Measurements from ENCODE around the gene TRIM52. TPM values are rescaled to one million over a fixed set of nuclear protein-coding genes. Genes with fewer than 3 reads are reported as not detected.

Gene TRIM52
- total RNA-seq, 1 experiment from 2014 or later, result 18.7 TPM

DNA sequence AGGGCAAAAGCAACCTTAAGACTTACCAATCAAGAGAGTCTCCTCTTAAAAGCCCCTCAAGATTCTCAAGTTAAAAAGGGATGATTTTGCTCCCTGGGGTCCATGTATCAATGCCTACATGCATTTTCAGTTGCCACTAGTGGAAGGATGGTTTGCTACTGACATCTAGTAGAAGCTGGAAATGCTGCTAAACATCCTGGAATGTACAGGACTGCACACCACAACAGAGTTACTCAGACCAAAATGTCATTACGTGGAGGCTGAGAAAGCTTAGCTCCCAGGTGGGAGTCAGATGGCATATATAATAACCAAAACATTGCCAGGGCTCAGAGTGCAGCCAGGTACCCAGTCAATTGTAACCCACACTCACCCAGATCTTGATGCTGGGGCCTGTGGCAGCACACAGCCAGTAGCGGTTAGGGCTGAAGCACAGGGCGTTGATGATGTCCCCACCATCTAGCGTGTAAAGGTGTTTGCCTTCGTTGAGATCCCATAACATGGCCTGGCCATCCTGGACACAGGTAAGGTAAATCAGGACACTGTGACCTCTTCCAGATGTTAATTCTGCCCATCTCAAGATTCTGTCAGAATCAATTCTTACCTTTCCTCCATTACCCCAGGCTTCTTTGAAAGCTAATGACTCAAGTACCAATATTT lies 23.1 kb downstream of the TRIM52 start:
- Histone ChIP-seq H3K4me2 (ENCODE audit: low read depth, low read length, poor library complexity, severe bottlenecking) (no peak overlapping the region), H3K27ac (ENCODE audit: low read length) (no peak overlapping the region), H3K4me1 (ENCODE audit: low read length) (peaks cover 16% of the 10 kb centered on the region), H3K27me3 (ENCODE audit: low read length) (no peaks in the 10 kb centered on the region), H3K79me2 (ENCODE audit: low read length) (peaks cover 19% of the 10 kb centered on the region), H3K9me3 (ENCODE audit: low read length) (no peaks in the 10 kb centered on the region), H3K9ac (ENCODE audit: low read length) (no peak overlapping the region), H2AFZ (ENCODE audit: low read length) (no peak overlapping the region), H3K4me3 (ENCODE audit: low read length) (no peak overlapping the region), H4K20me1 (ENCODE audit: insufficient read depth, low read depth, low read length) (peaks cover 43% of the 10 kb centered on the region), H3K9me2 (replicated peaks; ENCODE audit: insufficient read depth, low read length) (no peaks in the 10 kb centered on the region), H3K36me3 (ENCODE audit: insufficient read depth, low read length) (peaks cover 54% of the 10 kb centered on the region)
- DNase-seq, result no peak

DNA sequence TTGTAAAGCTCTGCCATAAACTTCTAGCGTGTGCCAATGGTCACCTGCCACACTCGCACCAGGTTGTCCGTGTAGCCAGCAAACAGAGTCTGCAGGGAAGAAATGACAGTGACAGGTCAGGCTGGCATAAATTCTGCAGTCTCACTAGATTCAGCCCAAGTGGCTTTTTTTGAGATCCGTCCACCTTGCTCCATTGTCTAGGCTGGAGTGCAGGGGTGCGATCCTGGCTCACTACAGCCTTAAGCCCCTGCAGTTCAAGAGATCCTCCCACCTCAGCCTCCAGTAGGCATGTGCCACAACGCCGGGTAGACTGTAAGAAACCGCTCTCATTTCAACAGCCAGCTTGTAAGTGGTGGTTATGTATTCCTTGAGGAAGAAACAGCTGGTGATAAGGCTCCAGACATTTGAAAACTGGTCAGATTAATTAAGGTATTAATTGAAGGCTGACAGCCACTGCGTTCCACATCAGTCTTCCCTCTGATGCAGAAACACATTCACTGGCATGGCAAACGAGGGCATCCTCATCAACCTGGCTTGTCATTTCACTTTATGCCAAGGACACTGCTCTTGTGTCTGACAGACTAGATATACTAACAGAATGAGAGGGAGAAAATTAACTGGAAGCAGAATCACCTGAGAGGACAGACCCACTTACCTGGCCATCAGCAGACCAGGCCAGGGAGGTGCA lies 23.8 kb downstream of the TRIM52 start:
- no peak overlapping the region for H2AFZ ChIP-seq (ENCODE audit: low read length)
- H3K9me3 ChIP-seq (ENCODE audit: low read length), result no peaks in the 10 kb centered on the region
- H3K4me2 ChIP-seq (ENCODE audit: low read depth, low read length, poor library complexity, severe bottlenecking), result no peak overlapping the region
- H4K20me1 ChIP-seq (ENCODE audit: insufficient read depth, low read depth, low read length), result peaks cover 35% of the 10 kb centered on the region
- H3K4me3 ChIP-seq (ENCODE audit: low read length), result no peak overlapping the region
- peaks cover 8% of the 10 kb centered on the region for H3K4me1 ChIP-seq (ENCODE audit: low read length)
- DNase-seq, result no peak
- no peak overlapping the region for H3K9ac ChIP-seq (ENCODE audit: low read length)
- H3K9me2 ChIP-seq (replicated peaks; ENCODE audit: insufficient read depth, low read length), result no peaks in the 10 kb centered on the region
- H3K27ac ChIP-seq (ENCODE audit: low read length), result no peak overlapping the region
- H3K79me2 ChIP-seq (ENCODE audit: low read length), result peaks cover 12% of the 10 kb centered on the region
- peaks cover 47% of the 10 kb centered on the region for H3K36me3 ChIP-seq (ENCODE audit: insufficient read depth, low read length)
- H3K27me3 ChIP-seq (ENCODE audit: low read length), result no peaks in the 10 kb centered on the region

DNA sequence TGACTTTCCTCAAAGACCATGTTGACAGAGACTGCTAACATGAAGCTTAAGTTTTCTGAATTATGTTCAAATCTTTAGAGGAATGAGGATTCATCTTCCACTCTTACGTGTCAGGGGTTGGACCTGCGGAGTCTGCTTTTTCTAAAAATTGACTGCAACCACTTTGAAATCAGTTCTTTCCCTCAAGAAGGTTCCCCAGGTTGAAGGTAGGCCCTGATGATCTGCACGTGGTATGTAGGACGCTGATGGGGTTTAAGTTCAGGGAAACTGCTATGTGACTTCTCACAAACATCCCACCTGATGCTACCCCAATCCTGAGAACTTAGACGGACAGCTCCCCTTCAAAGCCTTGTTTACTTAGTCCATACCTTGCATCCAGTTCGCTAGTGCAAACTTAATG lies 24.5 kb downstream of the TRIM52 start:
- Histone ChIP-seq H3K27me3 (ENCODE audit: low read length) (no peaks in the 10 kb centered on the region), H3K4me2 (ENCODE audit: low read depth, low read length, poor library complexity, severe bottlenecking) (no peak overlapping the region), H3K4me1 (ENCODE audit: low read length) (peaks cover 2% of the 10 kb centered on the region), H3K9me3 (ENCODE audit: low read length) (no peaks in the 10 kb centered on the region), H3K36me3 (ENCODE audit: insufficient read depth, low read length) (peaks cover 41% of the 10 kb centered on the region), H3K27ac (ENCODE audit: low read length) (no peak overlapping the region), H3K79me2 (ENCODE audit: low read length) (peaks cover 6% of the 10 kb centered on the region), H3K9me2 (replicated peaks; ENCODE audit: insufficient read depth, low read length) (no peaks in the 10 kb centered on the region), H3K4me3 (ENCODE audit: low read length) (no peak overlapping the region), H4K20me1 (ENCODE audit: insufficient read depth, low read depth, low read length) (peaks cover 29% of the 10 kb centered on the region), H2AFZ (ENCODE audit: low read length) (no peak overlapping the region), H3K9ac (ENCODE audit: low read length) (no peak overlapping the region)
- DNase-seq, result no peak

DNA sequence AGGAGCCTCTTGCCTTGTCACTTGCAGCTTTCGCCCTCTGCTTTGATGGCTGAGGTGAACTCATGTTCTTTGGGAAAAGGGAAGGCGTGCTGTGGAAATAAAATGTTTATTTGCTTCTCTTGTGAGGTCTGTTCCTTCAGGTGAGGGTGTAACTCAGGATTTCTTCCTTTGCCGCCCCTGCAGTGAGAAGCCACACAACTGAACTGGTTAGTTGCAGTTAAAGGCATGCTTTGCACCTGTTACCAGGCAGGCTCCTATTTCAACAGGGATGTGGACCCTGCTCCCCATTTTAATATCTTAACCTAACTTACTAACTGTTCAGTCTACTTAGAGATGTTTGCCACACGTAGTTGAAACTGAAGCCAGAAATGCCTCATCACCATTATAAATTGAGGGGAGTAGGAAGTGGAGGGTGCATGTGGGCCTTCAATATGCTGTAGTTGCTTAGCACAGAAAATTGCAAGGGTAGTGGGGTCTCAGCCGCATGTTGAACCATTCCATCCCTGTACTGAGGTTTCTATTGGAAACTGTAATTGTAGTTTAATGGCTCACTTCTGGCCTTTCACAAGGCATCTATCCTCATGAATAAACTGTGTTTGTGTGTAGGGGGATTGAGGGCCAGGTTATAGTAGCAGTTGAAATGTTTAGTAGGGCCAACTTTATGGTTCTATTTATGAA lies 25.1 kb downstream of the TRIM52 start:
- Histone ChIP-seq H4K20me1 (ENCODE audit: insufficient read depth, low read depth, low read length) (peaks cover 23% of the 10 kb centered on the region; the same call in 1 of the 2 replicates), H3K27me3 (ENCODE audit: low read length) (no peaks in the 10 kb centered on the region), H2AFZ (ENCODE audit: low read length) (no peak overlapping the region), H3K9ac (ENCODE audit: low read length) (no peak overlapping the region), H3K4me2 (ENCODE audit: low read depth, low read length, poor library complexity, severe bottlenecking) (no peak overlapping the region), H3K9me3 (ENCODE audit: low read length) (no peaks in the 10 kb centered on the region), H3K4me3 (ENCODE audit: low read length) (no peak overlapping the region), H3K9me2 (replicated peaks; ENCODE audit: insufficient read depth, low read length) (no peaks in the 10 kb centered on the region), H3K36me3 (ENCODE audit: insufficient read depth, low read length) (peaks cover 35% of the 10 kb centered on the region), H3K27ac (ENCODE audit: low read length) (no peak overlapping the region), H3K4me1 (ENCODE audit: low read length) (no peaks in the 10 kb centered on the region), H3K79me2 (ENCODE audit: low read length) (no peaks in the 10 kb centered on the region)
- DNase-seq, result peak; percentile 70

DNA sequence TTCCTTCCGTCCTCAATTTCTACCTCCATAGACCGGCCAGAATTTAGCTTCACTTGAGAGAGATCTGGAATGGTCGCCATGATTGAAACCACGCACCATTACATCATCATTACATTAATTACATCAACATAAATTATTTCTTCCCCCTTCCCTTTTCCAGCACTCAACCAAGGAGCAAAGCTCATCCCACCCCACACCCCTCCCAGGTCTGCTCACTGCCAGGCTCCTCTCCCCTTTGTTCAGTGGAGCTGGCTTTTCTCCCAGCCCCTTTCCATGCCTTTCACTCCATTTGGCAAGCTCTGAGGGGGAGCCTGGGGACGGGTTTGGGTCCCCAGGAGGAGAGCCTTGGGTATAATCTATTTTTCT lies 25.6 kb downstream of the TRIM52 start:
- peaks cover 37% of the 10 kb centered on the region for H3K36me3 ChIP-seq (ENCODE audit: insufficient read depth, low read length)
- H4K20me1 ChIP-seq (ENCODE audit: insufficient read depth, low read depth, low read length), result peaks cover 21% of the 10 kb centered on the region; the same call in 1 of the 2 replicates
- H3K9me3 ChIP-seq (ENCODE audit: low read length), result no peaks in the 10 kb centered on the region
- no peaks in the 10 kb centered on the region for H3K27me3 ChIP-seq (ENCODE audit: low read length)
- no peak overlapping the region for H3K4me2 ChIP-seq (ENCODE audit: low read depth, low read length, poor library complexity, severe bottlenecking)
- no peaks in the 10 kb centered on the region for H3K4me1 ChIP-seq (ENCODE audit: low read length)
- DNase-seq, result peak; percentile 61
- no peak overlapping the region for H2AFZ ChIP-seq (ENCODE audit: low read length)
- no peak overlapping the region for H3K27ac ChIP-seq (ENCODE audit: low read length)
- H3K79me2 ChIP-seq (ENCODE audit: low read length), result no peaks in the 10 kb centered on the region
- H3K9me2 ChIP-seq (replicated peaks; ENCODE audit: insufficient read depth, low read length), result no peaks in the 10 kb centered on the region
- H3K9ac ChIP-seq (ENCODE audit: low read length), result no peak overlapping the region
- no peak overlapping the region for H3K4me3 ChIP-seq (ENCODE audit: low read length)

DNA sequence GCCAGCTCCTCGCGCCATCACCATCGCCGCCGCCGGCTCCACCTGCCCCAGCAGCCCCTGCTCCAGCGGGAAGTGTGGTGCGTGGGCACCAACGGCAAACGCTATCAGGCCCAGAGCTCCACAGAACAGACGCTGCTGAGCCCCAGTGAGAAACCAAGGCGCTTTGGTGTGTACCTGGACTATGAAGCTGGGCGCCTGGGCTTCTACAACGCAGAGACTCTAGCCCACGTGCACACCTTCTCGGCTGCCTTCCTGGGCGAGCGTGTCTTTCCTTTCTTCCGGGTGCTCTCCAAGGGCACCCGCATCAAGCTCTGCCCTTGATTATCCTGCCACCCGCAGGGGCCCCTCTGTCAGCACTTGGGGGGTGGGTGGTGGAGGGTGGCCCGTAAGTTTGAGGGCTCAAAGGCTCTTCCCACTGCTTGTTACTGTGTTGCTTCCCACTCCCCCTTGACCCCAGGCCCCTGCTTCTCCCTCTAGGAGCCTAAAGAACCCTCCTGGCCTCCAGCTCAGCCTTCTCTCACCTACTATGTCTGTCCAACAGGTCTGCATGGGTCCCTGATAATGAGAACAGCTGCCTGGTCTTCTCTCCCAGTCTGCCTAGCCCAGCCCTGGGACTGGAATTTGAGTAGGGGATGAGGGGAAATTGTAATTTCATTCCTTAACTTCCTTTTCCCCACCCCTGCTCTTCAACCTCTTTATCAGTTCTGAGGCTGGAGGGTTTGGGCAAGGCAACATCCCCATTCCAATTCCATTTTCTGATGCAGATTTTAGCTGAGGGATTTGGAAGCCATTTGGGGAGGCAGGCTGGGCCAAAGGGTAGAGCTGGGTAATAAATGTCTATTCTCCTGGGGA lies 26.3 kb downstream of the TRIM52 start:
- H3K27ac ChIP-seq (ENCODE audit: low read length), result no peak overlapping the region
- H3K4me1 ChIP-seq (ENCODE audit: low read length), result no peaks in the 10 kb centered on the region
- H3K4me3 ChIP-seq (ENCODE audit: low read length), result no peak overlapping the region
- 0 out of 2 replicates have a peak, but pooled peaks cover under 1% of the 10 kb centered on the region for H3K79me2 ChIP-seq (ENCODE audit: low read length)
- no peak overlapping the region for H2AFZ ChIP-seq (ENCODE audit: low read length)
- peaks cover 21% of the 10 kb centered on the region; the same call in 1 of the 2 replicates for H4K20me1 ChIP-seq (ENCODE audit: insufficient read depth, low read depth, low read length)
- H3K36me3 ChIP-seq (ENCODE audit: insufficient read depth, low read length), result peaks cover 37% of the 10 kb centered on the region
- no peak overlapping the region for H3K9ac ChIP-seq (ENCODE audit: low read length)
- peak; percentile 66 for DNase-seq
- no peaks in the 10 kb centered on the region for H3K27me3 ChIP-seq (ENCODE audit: low read length)
- H3K9me2 ChIP-seq (replicated peaks; ENCODE audit: insufficient read depth, low read length), result no peaks in the 10 kb centered on the region
- no peak overlapping the region for H3K4me2 ChIP-seq (ENCODE audit: low read depth, low read length, poor library complexity, severe bottlenecking)
- no peaks in the 10 kb centered on the region for H3K9me3 ChIP-seq (ENCODE audit: low read length)

DNA sequence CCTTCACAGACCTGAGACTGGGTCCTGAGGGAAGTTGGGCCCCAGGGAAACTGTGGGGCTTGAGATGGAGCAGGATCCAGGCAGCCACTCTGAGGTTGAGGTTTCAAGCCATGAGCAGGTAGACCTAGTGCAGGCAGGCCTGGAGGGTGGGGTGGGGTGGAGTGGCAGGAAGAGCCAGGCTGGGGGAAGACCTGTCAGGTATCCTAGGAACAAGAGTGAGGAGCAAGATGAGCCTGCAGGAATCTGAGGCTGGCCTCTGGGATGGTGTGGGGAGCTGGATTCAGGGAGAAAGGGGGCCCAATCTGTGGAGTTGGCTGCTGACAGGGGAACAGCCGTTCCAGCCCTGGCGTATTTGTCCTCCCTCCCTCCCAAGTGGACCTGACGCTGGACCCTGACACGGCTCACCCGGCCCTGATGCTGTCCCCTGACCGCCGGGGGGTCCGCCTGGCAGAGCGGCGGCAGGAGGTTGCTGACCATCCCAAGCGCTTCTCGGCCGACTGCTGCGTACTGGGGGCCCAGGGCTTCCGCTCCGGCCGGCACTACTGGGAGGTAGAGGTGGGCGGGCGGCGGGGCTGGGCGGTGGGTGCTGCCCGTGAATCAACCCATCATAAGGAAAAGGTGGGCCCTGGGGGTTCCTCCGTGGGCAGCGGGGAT lies 27.0 kb downstream of the TRIM52 start:
- Histone ChIP-seq H2AFZ (ENCODE audit: low read length) (no peak overlapping the region), H3K4me1 (ENCODE audit: low read length) (no peaks in the 10 kb centered on the region), H3K79me2 (ENCODE audit: low read length) (0 out of 2 replicates have a peak, but pooled peaks cover 3% of the 10 kb centered on the region), H3K9me2 (replicated peaks; ENCODE audit: insufficient read depth, low read length) (no peaks in the 10 kb centered on the region), H3K36me3 (ENCODE audit: insufficient read depth, low read length) (peaks cover 30% of the 10 kb centered on the region), H3K9ac (ENCODE audit: low read length) (no peak overlapping the region), H3K9me3 (ENCODE audit: low read length) (no peaks in the 10 kb centered on the region), H3K4me2 (ENCODE audit: low read depth, low read length, poor library complexity, severe bottlenecking) (no peak overlapping the region), H3K4me3 (ENCODE audit: low read length) (no peak overlapping the region), H3K27ac (ENCODE audit: low read length) (no peak overlapping the region), H3K27me3 (ENCODE audit: low read length) (no peaks in the 10 kb centered on the region), H4K20me1 (ENCODE audit: insufficient read depth, low read depth, low read length) (peaks cover 15% of the 10 kb centered on the region; the same call in 1 of the 2 replicates)
- DNase-seq, result no peak
